Mesothelial cell of epicardium (in vitro differentiated cells): ENCODE results near the gene TRIM60. TPM values are rescaled to one million over a fixed set of nuclear protein-coding genes. Genes with fewer than 3 reads are reported as not detected.

ENCODE experiments used
- DNase-seq, 2 experiments: peaks; one replicate each; pipeline ENCODE4 v3.0.0; 2021; ENCODE audit warnings: low spot score in 2 of 2; ENCODE audit not compliant: unreplicated experiment in 2 of 2
- H3K27ac Mint-ChIP-seq: 2 replicates; pipeline ENCODE4 v1.8.0; 2021; ENCODE audit warnings: mixed read lengths
- H3K27me3 Mint-ChIP-seq: 2 replicates; pipeline ENCODE4 v1.8.0; 2021; ENCODE audit warnings: low read depth, mixed read lengths
- H3K36me3 Mint-ChIP-seq: 2 replicates; pipeline ENCODE4 v1.8.0; 2021; ENCODE audit warnings: mixed read lengths
- H3K4me1 Mint-ChIP-seq: 2 replicates; pipeline ENCODE4 v1.8.0; 2021; ENCODE audit warnings: mixed read lengths
- H3K4me3 Mint-ChIP-seq: 2 replicates; pipeline ENCODE4 v1.8.0; 2021; ENCODE audit warnings: mild to moderate bottlenecking, moderate library complexity, mixed read lengths
- H3K9me3 Mint-ChIP-seq: 2 replicates; pipeline ENCODE4 v1.8.0; 2021; ENCODE audit warnings: mixed read lengths
- CTCF ChIP-seq: fragments of 200-600 bp; sonication (generic); IDR thresholded peaks from one replicate; pipeline ENCODE4 v1.5.0; 2021; ENCODE audit warnings: antibody characterized with exemption; ENCODE audit not compliant: unreplicated experiment
- total RNA-seq: library from RNA; stranded (reverse); gene quantifications from 3 replicates; pipeline ENCODE4 v1.2.1, GENCODE V29; 2021

The TRIM60 gene
- total RNA-seq, 1 donor from 2014 or later, result not detected

DNA sequence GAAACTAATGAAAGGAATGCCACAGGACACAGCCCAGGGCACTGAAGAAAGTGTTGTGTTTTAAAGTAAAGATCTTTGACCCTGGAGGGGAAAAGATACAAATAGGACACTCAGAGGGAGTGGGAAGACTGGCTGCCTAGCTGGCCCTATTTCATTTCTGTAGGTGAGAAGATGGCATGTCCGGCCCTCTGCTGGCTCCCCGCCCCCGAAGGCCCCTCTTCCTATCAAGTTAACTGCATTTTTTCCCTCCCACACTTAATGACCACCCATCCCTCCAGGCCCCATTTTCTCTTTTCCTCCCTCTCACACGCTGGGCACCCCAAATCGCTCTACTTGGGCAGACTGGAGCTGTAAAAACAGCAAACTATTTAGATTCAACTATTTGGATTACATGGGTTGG lies 16.4 kb downstream of the TRIM60 start:
- Mint-ChIP-seq H3K27me3 (peaks cover 2% of the 10 kb centered on the region), H3K4me1 (no peaks in the 10 kb centered on the region), H3K4me3 (no peak overlapping the region), H3K9me3 (no peaks in the 10 kb centered on the region), H3K27ac (no peak overlapping the region), H3K36me3 (no peaks in the 10 kb centered on the region)
- no peak for TF ChIP-seq CTCF
- no peak for DNase-seq

- Mint-ChIP-seq H3K27me3 (no peaks in the 10 kb centered on the region), H3K9me3 (no peaks in the 10 kb centered on the region), H3K27ac (no peak overlapping the region), H3K4me3 (no peak overlapping the region), H3K4me1 (no peaks in the 10 kb centered on the region), H3K36me3 (no peaks in the 10 kb centered on the region)
- TF ChIP-seq CTCF, result no peak
- DNase-seq, result no peak
Measured at GRCh38 chr4:165052627-165053026, 20.8 kb downstream of the TRIM60 start.

GRCh38 chr4:165053645-165054044 lies 21.8 kb downstream of the TRIM60 start, which contains the start of gene TRIM75:
Gene TRIM75, plus strand, starts transcription at chr4:165053866. Its CDS starts 5,282 bp downstream, at chr4:165059148.
- Mint-ChIP-seq H3K27ac (no peak within 1 kb of the TSS), H3K4me3 (no peak within 1 kb of the TSS), H3K36me3 (no peaks in the 10 kb centered on the region), H3K4me1 (no peaks in the 10 kb centered on the region), H3K9me3 (no peaks in the 10 kb centered on the region), H3K27me3 (no peaks in the 10 kb centered on the region)
- DNase-seq, result no peak
- no peak for TF ChIP-seq CTCF

DNA sequence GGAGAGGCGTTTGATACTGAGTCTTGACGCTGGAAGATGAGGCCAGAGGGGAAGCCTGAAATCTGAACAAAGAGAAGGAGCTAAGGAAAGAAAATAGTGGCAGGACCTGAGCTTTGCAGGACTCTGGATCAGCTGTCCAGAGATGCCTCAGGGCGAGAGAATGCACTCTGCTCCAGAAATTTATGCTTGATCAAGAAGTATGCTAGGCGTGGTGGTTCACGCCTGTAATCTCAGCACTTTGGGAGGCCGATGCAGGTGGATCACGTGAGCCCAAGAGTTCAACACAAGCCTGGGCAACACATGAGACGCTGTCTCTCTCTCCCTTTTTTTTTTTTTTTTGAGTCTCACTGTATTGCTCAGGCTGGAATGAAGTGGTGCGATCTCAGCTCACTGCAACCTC lies 23.8 kb downstream of the TRIM60 start:
- H3K27me3 Mint-ChIP-seq, result no peaks in the 10 kb centered on the region
- no peaks in the 10 kb centered on the region for H3K36me3 Mint-ChIP-seq
- no peaks in the 10 kb centered on the region for H3K9me3 Mint-ChIP-seq
- DNase-seq, result no peak
- H3K4me3 Mint-ChIP-seq, result no peak overlapping the region
- no peak for TF ChIP-seq CTCF
- H3K27ac Mint-ChIP-seq, result no peak overlapping the region
- peaks cover 15% of the 10 kb centered on the region for H3K4me1 Mint-ChIP-seq

DNA sequence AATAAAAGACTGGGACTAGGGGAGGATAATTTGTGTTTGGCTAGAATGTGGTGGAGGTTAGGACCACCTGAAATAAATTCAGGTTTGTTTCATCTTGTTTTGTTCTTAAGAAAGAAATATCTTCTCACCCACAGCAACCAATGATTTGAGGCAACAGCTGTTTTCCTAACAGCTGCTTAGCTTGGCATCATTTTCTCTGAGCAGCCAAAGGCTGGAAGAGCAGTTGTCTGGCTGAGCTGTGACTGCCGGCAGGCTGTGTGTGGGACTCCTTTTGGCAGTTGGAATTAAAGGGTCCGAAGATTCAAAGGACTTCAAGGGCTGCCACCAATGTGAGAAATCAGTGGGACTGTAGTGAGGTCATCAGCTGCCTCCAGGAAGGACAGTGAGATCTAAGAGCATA lies 26.9 kb downstream of the TRIM60 start:
- Mint-ChIP-seq H3K27me3 (no peaks in the 10 kb centered on the region), H3K9me3 (no peaks in the 10 kb centered on the region), H3K4me1 (peaks cover 24% of the 10 kb centered on the region), H3K4me3 (no peak overlapping the region), H3K27ac (no peak overlapping the region), H3K36me3 (no peaks in the 10 kb centered on the region)
- TF ChIP-seq CTCF, result no peak
- DNase-seq, result no peak

- Mint-ChIP-seq H3K36me3 (no peaks in the 10 kb centered on the region), H3K27me3 (no peaks in the 10 kb centered on the region), H3K27ac (no peak overlapping the region), H3K4me1 (peaks cover 24% of the 10 kb centered on the region), H3K4me3 (no peak overlapping the region), H3K9me3 (no peaks in the 10 kb centered on the region)
- TF ChIP-seq CTCF, result no peak
- no peak for DNase-seq
Measured at GRCh38 chr4:165059386-165059785, 27.6 kb downstream of the TRIM60 start.
